HG02970 (cell line): ENCODE measurements around the gene KCP.
"Not testable (repeated sequence)": the region's sequence is repeated elsewhere in the genome, so short reads cannot be mapped to it uniquely, and the experiment has no call there.

ENCODE experiments used
- ATAC-seq: cut with Tn5 transposase; IDR thresholded peaks from one replicate; pipeline ENCODE4 v1.9.1; 2021; ENCODE audit warnings: mild to moderate bottlenecking, moderate library complexity, moderate number of reproducible peaks; ENCODE audit not compliant: unreplicated experiment, low FRiP score

Gene KCP

GRCh38 chr7:128922496-128923410, 12.2 kb upstream of the KCP start:
- ATAC-seq: no peak

GRCh38 chr7:128921866-128922440, 11.4 kb upstream of the KCP start:
- no peak for ATAC-seq

DNA sequence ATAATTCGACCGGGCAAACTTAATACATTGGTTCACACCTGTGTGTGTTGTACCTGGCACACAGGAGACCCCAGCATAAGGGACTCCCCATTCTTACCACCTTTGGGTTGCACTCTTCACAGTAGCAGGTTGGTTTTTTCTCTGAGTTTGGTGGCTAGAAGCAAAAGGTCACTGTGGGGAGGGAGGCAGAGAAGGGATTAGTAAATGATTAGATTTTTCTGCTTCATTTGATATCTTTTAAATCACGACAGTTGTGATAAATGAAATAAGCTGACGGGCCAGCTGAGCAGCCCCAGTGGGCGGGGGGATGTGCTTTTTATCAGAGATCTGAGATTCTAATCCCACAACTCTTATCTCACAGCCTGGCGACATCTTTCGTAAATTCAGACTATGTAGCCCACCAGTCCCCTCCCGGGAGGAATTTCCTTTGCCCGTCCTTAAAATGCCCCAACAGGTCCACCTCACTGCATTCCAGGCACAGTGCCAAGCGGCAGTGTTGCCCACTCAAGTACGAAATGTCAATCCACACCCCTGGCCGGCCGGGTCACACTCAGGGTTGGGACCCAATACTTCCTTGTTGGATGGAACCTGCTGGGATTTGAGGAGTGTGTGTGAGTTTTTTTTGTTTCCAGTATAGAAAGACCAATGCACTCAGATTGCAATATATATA, 10.5 kb upstream of the KCP start:
- ATAC-seq: no peak

- no peak for ATAC-seq
These were observed 9.6 kb upstream of the KCP start for GRCh38 chr7:128919881-128920799.

DNA sequence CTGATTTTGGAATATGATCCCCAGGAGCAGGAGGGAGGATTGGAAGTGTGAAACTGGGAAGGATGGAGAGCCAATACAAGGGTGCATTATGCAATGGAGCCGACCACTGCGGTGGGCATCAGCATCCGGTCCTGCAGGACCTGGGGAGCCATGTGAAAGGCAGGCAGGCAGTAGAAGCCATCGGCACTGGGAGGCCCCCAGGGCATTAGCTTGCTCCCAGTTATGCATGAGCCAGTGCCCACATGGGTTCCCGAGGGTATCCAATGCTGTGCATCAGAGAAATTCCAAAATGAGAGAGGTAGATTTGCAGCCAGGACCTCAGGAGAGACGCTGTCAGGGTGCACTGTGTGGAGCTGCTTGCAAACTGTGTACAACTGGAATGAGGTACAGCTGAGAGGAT, 8.7 kb upstream of the KCP start:
- ATAC-seq: no peak

DNA sequence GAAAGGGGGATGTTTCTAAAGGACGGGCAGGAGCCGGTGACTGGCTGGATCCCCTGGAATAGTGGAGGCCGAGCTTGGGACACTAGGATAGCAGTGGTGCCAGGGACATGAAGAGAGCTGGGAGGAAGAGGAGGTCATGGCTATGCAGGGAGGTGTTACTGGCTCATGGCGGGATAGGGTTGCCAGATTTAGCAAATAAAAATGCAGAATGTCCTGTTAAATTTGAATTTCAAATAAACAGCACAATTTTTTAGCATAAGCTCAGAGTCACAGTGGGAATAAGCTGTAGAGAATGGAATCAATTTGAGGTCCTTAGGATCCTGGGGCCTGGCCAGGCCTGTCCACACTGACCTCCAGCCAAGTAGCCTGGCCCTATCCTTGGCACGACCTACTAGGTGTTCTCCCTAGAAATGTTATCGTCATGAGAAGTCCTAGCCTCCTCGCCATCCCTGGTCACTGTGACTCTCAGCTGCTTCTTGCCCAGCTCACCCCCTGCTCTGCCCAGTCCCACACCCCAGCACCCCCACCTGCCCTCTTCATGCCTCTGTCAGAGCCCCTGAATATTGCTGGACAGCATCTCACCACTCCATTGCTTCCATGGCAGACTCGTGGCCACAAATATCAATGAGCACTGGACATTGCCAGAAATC, 7.6 kb upstream of the KCP start:
- no peak for ATAC-seq

DNA sequence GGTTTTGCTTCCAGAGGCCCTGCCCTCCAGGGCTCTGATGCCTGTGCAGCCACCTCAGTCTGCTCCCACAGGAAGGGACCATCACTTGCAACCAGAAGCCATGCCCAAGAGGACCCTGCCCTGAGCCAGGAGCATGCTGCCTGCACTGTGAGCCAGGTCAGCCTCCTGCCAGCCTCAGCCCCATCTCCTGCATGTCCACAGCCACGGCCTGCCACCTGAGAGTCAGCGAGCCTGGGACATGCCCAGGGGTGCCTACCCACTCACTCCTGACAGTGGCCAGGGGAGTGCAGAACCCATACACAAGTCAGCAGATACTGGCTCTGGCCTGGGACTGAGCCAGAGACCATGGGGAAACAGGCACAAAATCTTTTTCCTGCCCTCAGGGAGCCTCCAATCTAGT, 6.6 kb upstream of the KCP start:
- ATAC-seq: no peak

GRCh38 chr7:128916643-128916915, 6.1 kb upstream of the KCP start:
- ATAC-seq: no peak

DNA sequence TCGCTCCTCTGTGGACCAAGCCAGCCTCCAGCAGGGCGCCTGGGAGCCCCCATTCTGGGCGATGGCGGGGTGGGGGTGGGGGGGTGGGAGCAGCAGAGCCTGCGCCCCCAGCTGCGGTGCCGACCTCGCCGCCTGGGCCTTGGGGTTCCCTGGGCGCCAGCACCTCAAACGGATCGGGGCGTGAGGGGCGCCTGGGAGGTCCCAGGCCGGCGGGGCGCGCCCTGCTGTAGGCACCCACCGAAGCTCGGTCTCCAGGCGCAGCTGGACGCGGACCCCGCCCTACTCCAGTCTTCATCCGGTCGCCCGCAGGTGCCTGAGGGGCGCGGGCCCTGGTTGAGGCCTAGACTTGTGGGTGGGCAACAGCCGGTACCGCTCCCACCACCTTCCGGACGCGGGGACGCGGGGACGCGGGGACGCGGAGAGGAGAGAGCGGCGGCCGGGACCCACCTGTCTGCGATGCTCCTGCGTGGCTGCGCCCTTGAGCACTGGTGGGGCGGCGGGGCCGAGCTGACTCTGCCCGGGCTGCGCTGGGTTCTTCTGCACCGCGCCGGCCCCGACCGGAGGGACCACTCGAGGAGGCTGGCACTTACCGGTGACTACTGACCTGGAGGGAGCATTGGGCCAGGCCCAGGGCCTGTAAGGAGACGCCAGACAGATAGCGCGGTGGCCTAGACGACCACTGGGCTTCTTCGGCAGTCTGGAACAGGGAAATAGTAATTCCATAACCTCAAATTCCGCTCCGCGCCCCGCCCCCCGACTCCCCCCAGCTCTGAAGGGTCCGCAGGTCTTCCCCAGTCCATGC, 5.5 kb upstream of the KCP start:
- ATAC-seq: no peak

DNA sequence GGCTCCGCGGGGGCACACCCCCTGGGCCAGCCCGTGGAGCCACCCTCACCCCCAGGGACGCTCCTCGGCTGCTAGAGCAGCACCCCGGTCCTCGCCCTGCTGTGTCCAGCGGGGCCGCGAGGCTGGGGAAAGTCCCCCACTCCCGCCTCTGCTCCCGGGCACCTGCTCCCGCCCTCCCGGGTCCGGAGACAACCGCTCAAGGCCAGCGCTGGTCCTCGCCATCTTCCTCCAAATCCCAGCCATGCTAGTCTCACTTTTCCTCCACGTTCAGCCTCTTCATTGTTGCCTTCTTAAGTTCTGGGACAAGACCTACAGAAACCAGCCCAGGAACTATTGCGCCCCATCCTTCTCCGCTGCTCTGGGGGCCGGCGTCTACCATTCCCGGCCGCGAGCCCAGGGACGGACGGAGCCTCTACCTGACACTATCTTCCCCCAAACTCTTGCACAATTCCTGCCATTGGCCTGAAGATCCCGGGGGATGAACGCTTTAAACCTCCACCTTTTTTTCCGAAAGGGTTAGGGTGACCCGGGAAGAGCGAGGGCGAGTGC, 4.8 kb upstream of the KCP start:
- no peak for ATAC-seq

GRCh38 chr7:128914566-128915151, 4.2 kb upstream of the KCP start:
- no peak for ATAC-seq

DNA sequence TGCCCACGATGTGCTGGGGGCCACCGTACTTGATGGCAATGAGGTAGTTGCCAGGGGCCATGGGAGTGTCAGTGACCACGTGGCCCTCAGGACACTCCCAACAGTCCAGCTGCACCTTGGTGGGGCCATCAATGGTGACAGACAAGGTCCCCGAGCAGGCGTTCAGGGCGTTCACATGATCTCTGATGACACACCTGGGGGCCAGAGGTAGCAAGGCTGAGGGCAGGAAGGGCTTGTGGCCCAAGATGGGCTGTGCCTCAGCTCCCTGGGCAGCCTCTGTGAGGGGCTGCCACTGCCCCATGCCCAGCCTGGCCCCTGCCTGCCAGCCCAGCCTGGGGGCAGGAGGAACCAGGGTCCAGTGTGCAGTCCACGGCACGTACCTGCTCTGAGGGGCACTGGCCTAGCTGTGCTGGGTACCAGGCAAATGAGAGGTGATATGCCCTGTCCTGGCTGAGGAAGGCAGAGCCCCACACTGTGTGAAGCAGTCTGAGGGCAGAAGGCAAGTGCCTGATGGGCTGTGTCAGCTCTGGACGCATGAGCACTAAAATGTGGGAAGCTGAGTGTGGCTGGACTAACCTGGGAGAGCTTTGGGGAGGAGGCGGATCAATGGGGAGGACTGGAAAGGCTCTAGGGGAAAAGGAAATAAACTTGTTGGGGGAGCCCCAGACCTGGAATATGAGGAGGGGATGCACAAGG, 3.5 kb upstream of the KCP start:
- no peak for ATAC-seq

DNA sequence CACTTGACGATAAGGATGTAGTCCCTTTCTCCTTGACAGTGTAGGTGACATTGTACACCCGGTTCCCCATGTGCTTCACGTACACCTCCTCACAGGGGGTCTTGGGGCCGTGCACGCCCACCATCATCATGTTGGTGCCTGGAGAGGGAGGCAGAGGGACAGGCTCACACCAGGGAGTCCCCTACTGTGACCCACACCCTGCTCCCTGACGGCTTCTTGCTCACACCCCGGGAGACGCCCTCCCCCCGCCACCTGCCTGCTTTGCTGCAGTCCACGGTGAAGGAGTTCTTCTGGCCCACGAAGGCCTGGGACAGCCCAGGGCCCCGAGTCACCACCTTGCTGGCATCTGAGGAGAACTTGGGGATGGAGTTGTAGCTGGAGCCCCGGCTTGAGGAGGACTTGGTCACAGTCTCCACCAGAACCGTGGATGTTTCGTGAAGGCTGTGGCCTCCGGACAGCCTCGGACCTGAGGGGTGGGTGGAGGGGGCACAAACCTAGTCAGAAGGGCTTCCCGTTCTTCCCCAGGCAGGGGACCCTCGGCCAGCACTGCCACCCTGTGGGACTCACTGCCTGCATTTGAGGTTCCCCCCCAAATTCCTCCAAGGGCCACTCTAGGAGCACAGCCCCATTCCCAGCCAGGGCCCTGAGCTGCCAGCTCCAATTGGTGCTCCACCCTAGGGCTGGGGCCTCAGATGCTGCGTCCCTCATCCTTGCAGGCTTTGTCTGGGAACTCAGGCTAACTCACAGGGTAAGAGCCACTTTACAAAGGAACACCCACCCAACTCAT, 2.4 kb upstream of the KCP start:
- not testable (repeated sequence) for ATAC-seq

- no peak for ATAC-seq
These were observed 1.8 kb upstream of the KCP start for GRCh38 chr7:128912281-128912680.

GRCh38 chr7:128911423-128912031, 1.0 kb upstream of the KCP start:
- no peak for ATAC-seq

DNA sequence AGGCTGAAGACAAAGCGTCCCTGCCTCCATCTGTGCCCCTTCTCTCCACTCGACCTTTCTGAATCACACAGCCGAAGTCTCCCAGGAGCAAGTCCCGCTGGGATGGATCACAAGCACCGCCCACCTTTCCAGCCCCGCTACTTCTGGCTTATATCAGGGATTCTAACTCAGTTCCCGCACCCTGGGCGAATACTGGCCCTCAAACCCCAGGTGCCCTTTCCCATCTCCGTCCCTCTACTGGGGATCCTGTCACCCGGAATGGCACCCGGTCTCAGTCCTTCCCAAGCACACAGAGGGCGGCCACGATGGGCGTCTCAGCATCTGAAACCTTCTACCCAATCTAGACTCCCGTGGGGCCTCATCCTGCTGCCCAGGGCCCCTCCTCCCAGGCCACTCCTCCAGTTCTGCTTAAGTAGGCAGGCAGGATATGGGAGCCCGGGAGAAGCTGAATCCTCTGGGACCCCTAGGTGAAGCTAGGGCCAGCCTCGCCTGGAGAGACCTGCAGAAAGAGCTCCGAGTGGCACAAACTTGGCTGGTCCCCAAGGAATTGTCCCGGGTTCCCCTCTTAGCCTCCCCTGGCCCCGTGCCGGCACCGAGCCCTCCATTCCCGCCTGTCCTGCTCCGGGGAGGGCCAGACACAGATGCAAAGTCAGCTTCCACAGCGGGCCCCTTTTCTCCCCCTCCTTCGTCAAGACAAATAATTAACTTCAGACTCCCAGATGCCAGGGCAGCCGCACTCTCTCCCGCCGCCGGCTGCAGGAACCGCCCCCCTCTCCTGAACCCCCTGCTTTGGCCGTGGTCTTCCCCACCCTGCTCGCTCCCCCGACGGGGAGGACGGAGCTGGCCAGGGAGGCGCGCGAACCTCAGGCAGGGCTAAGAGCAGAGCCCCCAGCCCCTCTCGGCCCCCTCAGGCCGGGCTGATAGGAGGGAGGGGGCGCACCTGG, 612 bp downstream of the KCP start:
- no peak for ATAC-seq
